PC-3 (cell line): ENCODE results near the gene NDUFAB1. TPM values are rescaled to one million over a fixed set of nuclear protein-coding genes. Genes with fewer than 3 reads are reported as not detected.

Source experiments
- ATAC-seq: fragments of 200-7000 bp; cut with Tn5 transposase; 2 replicates; pipeline ENCODE4 v1.9.1; 2020; ENCODE audit warnings: mild to moderate bottlenecking, moderate library complexity
- BruUV-seq: library from RNA; stranded (reverse); fragments of 400-500 nt; replicated peaks from 2 replicates; lab custom pipeline; 2021; lab: Mats Ljungman, UMichigan
- CTCF ChIA-PET: fragments of 300-600 bp; sonication (Branson Sonifier 250); formaldehyde crosslinking; loops from one replicate; lab custom pipeline; 2022; ENCODE audit warnings: antibody characterized with exemption; lab: Charles Lee
- POLR2A ChIA-PET: fragments of 300-600 bp; sonication (Branson Sonifier 250); formaldehyde crosslinking; loops from one replicate; lab custom pipeline; 2022; ENCODE audit warnings: antibody characterized with exemption; ENCODE audit not compliant: unreplicated experiment; lab: Charles Lee
- DNase-seq: peaks from one replicate; pipeline ENCODE4 v3.0.0-alpha.2; 2015
- H2AFZ ChIP-seq: fragments of 300-600 bp; sonication (generic); 2 replicates; pipeline ENCODE4 v1.6.0; 2016; ENCODE audit warnings: antibody characterized with exemption, low read length
- H3F3A ChIP-seq: fragments of 300-600 bp; sonication (generic); one replicate; pipeline ENCODE4 v1.6.0; 2017; ENCODE audit warnings: antibody characterized with exemption, low read length, control low read depth, mild to moderate bottlenecking; ENCODE audit not compliant: unreplicated experiment
- H3K27ac ChIP-seq: fragments of 300-600 bp; sonication (generic); 2 replicates; pipeline ENCODE4 v1.5.1; 2016; ENCODE audit warnings: mild to moderate bottlenecking, low read length
- H3K27me3 ChIP-seq: fragments of 300-600 bp; sonication (generic); 2 replicates; pipeline ENCODE4 v1.6.1; 2016; ENCODE audit warnings: low read length, mixed read lengths
- H3K36me3 ChIP-seq: fragments of 300-600 bp; sonication (generic); 2 replicates; pipeline ENCODE4 v1.6.1; 2016; ENCODE audit warnings: low read depth, mixed run types, low read length, mixed read lengths
- H3K4me1 ChIP-seq: fragments of 300-600 bp; sonication (generic); 2 replicates; pipeline ENCODE4 v1.5.1; 2016; ENCODE audit warnings: low read length; ENCODE audit not compliant: insufficient read depth
- H3K4me2 ChIP-seq: fragments of 300-600 bp; sonication (generic); 2 replicates; pipeline ENCODE4 v1.6.0; 2016; ENCODE audit warnings: low read length
- H3K4me3 ChIP-seq: fragments of 300-600 bp; sonication (generic); 2 replicates; pipeline ENCODE4 v1.5.1; 2016; ENCODE audit warnings: mild to moderate bottlenecking, low read length, mixed read lengths
- H3K79me2 ChIP-seq: fragments of 300-600 bp; sonication (generic); 2 replicates; pipeline ENCODE4 v1.6.1; 2017; ENCODE audit warnings: low read length, mixed read lengths
- H3K9ac ChIP-seq: fragments of 300-600 bp; sonication (generic); 2 replicates; pipeline ENCODE4 v1.6.0; 2016; ENCODE audit warnings: mild to moderate bottlenecking, low read length
- H3K9me2 ChIP-seq: fragments of 300-600 bp; sonication (generic); replicated peaks from 2 replicates; pipeline ENCODE4 v1.6.1; 2016; ENCODE audit warnings: mixed run types, low read length, mixed read lengths
- H3K9me3 ChIP-seq: fragments of 300-600 bp; sonication (generic); 2 replicates; pipeline ENCODE4 v1.6.1; 2016; ENCODE audit warnings: low read length, mixed read lengths
- H4K20me1 ChIP-seq: fragments of 300-600 bp; sonication (generic); 2 replicates; pipeline ENCODE4 v1.6.1; 2016; ENCODE audit warnings: low read length, mixed read lengths
- CTCF ChIP-seq: fragments of 300-600 bp; sonication (generic); conservative IDR thresholded peaks from 2 replicates; pipeline ENCODE4 v1.5.1; 2017; ENCODE audit warnings: antibody characterized with exemption, low read depth, mild to moderate bottlenecking, low read length
- EZH2 ChIP-seq: fragments of 300-600 bp; sonication (generic); IDR thresholded peaks from one replicate; pipeline ENCODE4 v1.6.1; 2017; ENCODE audit warnings: antibody characterized with exemption, mild to moderate bottlenecking, low read length; ENCODE audit not compliant: unreplicated experiment
- EZH2phosphoT487 ChIP-seq: fragments of 300-600 bp; sonication (generic); IDR thresholded peaks from 2 replicates; pipeline ENCODE4 v1.6.1; 2018; ENCODE audit warnings: mild to moderate bottlenecking, antibody characterized with exemption, low read length, borderline replicate concordance
- intact Hi-C: fragments of 100-400 bp; cut with micrococcal nuclease; formaldehyde crosslinking; loops from 2 replicates; pipeline ENCODE4 v1.9.0; 2023
- total RNA-seq: library from RNA; depleted of rRNA; stranded (reverse); fragments of >200 nt; gene quantifications from 2 replicates; pipeline ENCODE4 v1.2.3, GENCODE V29; 2014

The NDUFAB1 gene
- total RNA-seq, 1 experiment from 2014 or later = 228 TPM

GRCh38 chr16:23609929-23610328 is 13.8 kb upstream of the NDUFAB1 start:
- CTCF ChIA-PET = no interaction called here
- DNase-seq (no peak), ATAC-seq (no peak)
- no peaks in the 10 kb centered on the region for H3K79me2 ChIP-seq
- no peak overlapping the region for H3K9ac ChIP-seq
- peaks cover 14% of the 10 kb centered on the region for H3K4me1 ChIP-seq
- no peaks in the 10 kb centered on the region; the same call in 1 of the 2 replicates for H3K36me3 ChIP-seq
- H4K20me1 ChIP-seq = no peaks in the 10 kb centered on the region
- no peaks in the 10 kb centered on the region for H3K9me3 ChIP-seq
- H3K9me2 ChIP-seq = no peaks in the 10 kb centered on the region
- H3K4me2 ChIP-seq = no peak overlapping the region
- no peak overlapping the region for H3K27ac ChIP-seq
- no peaks in the 10 kb centered on the region for H3F3A ChIP-seq
- H3K4me3 ChIP-seq = no peak overlapping the region
- TF ChIP-seq EZH2 (no peak), CTCF (no peak), EZH2phosphoT487 (no peak)
- H2AFZ ChIP-seq = no peak overlapping the region
- intact Hi-C loops = no loop called here
- no peaks in the 10 kb centered on the region for H3K27me3 ChIP-seq
- no TSS peak for BruUV-seq
- POLR2A ChIA-PET = no interaction called here

- Histone ChIP-seq H3K4me2 (peak overlapping the region; percentile 19), H3K9ac (0 out of 2 replicates have a peak overlapping the region, but pooled peaks have one; percentile 2), H3K36me3 (no peaks in the 10 kb centered on the region; the same call in 1 of the 2 replicates), H3K9me2 (no peaks in the 10 kb centered on the region), H3K27ac (peak overlapping the region; percentile 74), H3K9me3 (no peaks in the 10 kb centered on the region), H3K27me3 (no peaks in the 10 kb centered on the region), H2AFZ (0 out of 2 replicates have a peak overlapping the region, but pooled peaks have one; percentile 5), H3K4me3 (no peak overlapping the region), H3K4me1 (peaks cover 14% of the 10 kb centered on the region), H3F3A (no peaks in the 10 kb centered on the region), H4K20me1 (no peaks in the 10 kb centered on the region), H3K79me2 (no peaks in the 10 kb centered on the region)
- no peak for TF ChIP-seq EZH2
- no peak for TF ChIP-seq CTCF
- no peak for TF ChIP-seq EZH2phosphoT487
- DNase-seq = peak; percentile 76
- peak; percentile 93 for ATAC-seq
- CTCF ChIA-PET = no interaction called here
- POLR2A ChIA-PET = no interaction called here
- BruUV-seq = no TSS peak
- intact Hi-C loops = no loop called here
These were observed 12.1 kb upstream of the NDUFAB1 start for GRCh38 chr16:23608194-23608593.

GRCh38 chr16:23607726-23608125 is 11.6 kb upstream of the NDUFAB1 start:
- H3K27ac ChIP-seq = peak overlapping the region; percentile 74
- peak overlapping the region; percentile 5; the same call in 1 of the 2 replicates for H2AFZ ChIP-seq
- ChIA-PET POLR2A (no interaction called here), CTCF (no interaction called here)
- no TSS peak for BruUV-seq
- H3K4me1 ChIP-seq = peaks cover 14% of the 10 kb centered on the region
- H3K4me2 ChIP-seq = peak overlapping the region; percentile 19; the same call in 1 of the 2 replicates
- TF ChIP-seq EZH2phosphoT487 (no peak), EZH2 (no peak), CTCF (no peak)
- intact Hi-C loops = no loop called here
- H3K9me2 ChIP-seq = no peaks in the 10 kb centered on the region
- H3K36me3 ChIP-seq = no peaks in the 10 kb centered on the region; the same call in 1 of the 2 replicates
- no peaks in the 10 kb centered on the region for H4K20me1 ChIP-seq
- H3K27me3 ChIP-seq = no peaks in the 10 kb centered on the region
- H3K79me2 ChIP-seq = no peaks in the 10 kb centered on the region
- H3K9me3 ChIP-seq = no peaks in the 10 kb centered on the region
- DNase-seq (peak; percentile 20), ATAC-seq (peak; percentile 54)
- no peaks in the 10 kb centered on the region for H3F3A ChIP-seq
- no peak overlapping the region for H3K4me3 ChIP-seq
- 0 out of 2 replicates have a peak overlapping the region, but pooled peaks have one; percentile 2 for H3K9ac ChIP-seq
